Body of pancreas (tissue), 4 donors: ENCODE results near the gene NRF1. TPM values are rescaled to one million over a fixed set of nuclear protein-coding genes. Genes with fewer than 3 reads are reported as not detected.

ENCODE experiments used
- ATAC-seq: fragments of 150-250 bp; one replicate; pipeline ENCODE4 v1.9.1; 2016
- DNase-seq, 4 donors: peaks; one replicate each; pipeline ENCODE4 v3.0.0-alpha.2; 2019
- H3K27ac ChIP-seq, 4 donors: fragments of 200-600 bp; sonication (generic); 1 replicate in 3 of 4; 2 replicates in 1 of 4; pipeline versions ENCODE4 v1.5.1 to v1.6.1; 2016 to 2019; ENCODE audit warnings: mild to moderate bottlenecking in 1 of 4, mixed read lengths in 1 of 4, moderate library complexity in 1 of 4
- H3K27me3 ChIP-seq, 2 donors: fragments of 200-600 bp; sonication (generic); one replicate each; pipeline ENCODE4 v1.6.0; 2016; ENCODE audit warnings: mild to moderate bottlenecking in 1 of 2
- H3K36me3 ChIP-seq, 2 donors: fragments of 200-600 bp; sonication (generic); replicated peaks in 1 of 2; 2 replicates each; pipeline ENCODE4 v1.5.1; 2016; ENCODE audit warnings: low read depth in 2 of 2; ENCODE audit not compliant: insufficient read depth in 1 of 2
- H3K4me1 ChIP-seq: fragments of 200-600 bp; sonication (generic); one replicate; pipeline ENCODE4 v1.6.0; 2016
- H3K4me3 ChIP-seq, 2 donors: fragments of 200-600 bp; sonication (generic); 1 replicate in 1 of 2; 2 replicates in 1 of 2; pipeline ENCODE4 v1.5.1; 2016 to 2019
- H3K9me3 ChIP-seq, 3 donors: fragments of 200-600 bp; sonication (generic); 1 replicate in 2 of 3; 2 replicates in 1 of 3; pipeline ENCODE4 v1.5.1; 2016
- CTCF ChIP-seq, 7 experiments: fragments of 450-650 bp in 4 of 7; fragments of 200-600 bp in 3 of 7; sonication (generic) in 3 of 7; IDR thresholded peaks; one replicate each; pipeline ENCODE4 v1.5.1; 2016 to 2019; ENCODE audit warnings: antibody characterized with exemption in 7 of 7
- POLR2A ChIP-seq, 3 donors: fragments of 450-650 bp; IDR thresholded peaks; one replicate each; pipeline ENCODE4 v1.6.1; 2016; ENCODE audit warnings: antibody characterized with exemption in 3 of 3, mild to moderate bottlenecking in 2 of 3
- WGBS, 2 donors: methylation state at CpG; one replicate each; pipeline ENCODE4 v1.1.5; 2017; 5-methylcytosine and 5-hydroxymethylcytosine counted together
- intact Hi-C: fragments of 100-400 bp; cut with DNase I; formaldehyde crosslinking; loops from one replicate; pipeline ENCODE4 v1.15.1; 2023
- total RNA-seq, 2 donors: library from RNA; depleted of rRNA; stranded (reverse); fragments of >200 nt; gene quantifications; one replicate each; pipeline ENCODE4 v1.1.0, GENCODE V29; 2016

NRF1 gene
- total RNA-seq, 2 donors from 2014 or later: 10.1 to 11.9 TPM

GRCh38 chr7:129642871-129643549 is 31.5 kb downstream of the NRF1 start:
- DNase-seq (no peak), ATAC-seq (no peak)
- TF ChIP-seq POLR2A (IDR thresholded peaks at IDR 0.05): no peak
- no peak for TF ChIP-seq CTCF (IDR thresholded peaks at IDR 0.05)
- Histone ChIP-seq H3K36me3 (no peaks in the 10 kb centered on the region), H3K27me3 (no peaks in the 10 kb centered on the region), H3K9me3 (no peaks in the 10 kb centered on the region), H3K27ac (no peak overlapping the region), H3K4me1 (no peaks in the 10 kb centered on the region), H3K4me3 (no peak overlapping the region)
- 78 to 84% methylated on average over 4 of the region's 4 CpGs for WGBS, 2 donors
- intact Hi-C loops: no loop called here

- no peaks in the 10 kb centered on the region for H3K4me1 ChIP-seq
- no peaks in the 10 kb centered on the region for H3K27me3 ChIP-seq
- ATAC-seq: no peak
- 73 to 74% methylated on average over 6 of the region's 6 CpGs for WGBS, 2 donors
- H3K36me3 ChIP-seq: no peaks in the 10 kb centered on the region
- no peak overlapping the region for H3K27ac ChIP-seq
- no peak overlapping the region for H3K4me3 ChIP-seq
- intact Hi-C loops: no loop called here
- DNase-seq: no peak
- no peaks in the 10 kb centered on the region for H3K9me3 ChIP-seq
- no peak for TF ChIP-seq POLR2A (IDR thresholded peaks at IDR 0.05)
- TF ChIP-seq CTCF (IDR thresholded peaks at IDR 0.05): no peak
Measured at GRCh38 chr7:129643550-129644170, 32.1 kb downstream of the NRF1 start.

GRCh38 chr7:129644634-129645230 is 33.2 kb downstream of the NRF1 start:
- ATAC-seq (no peak), DNase-seq (no peak)
- Histone ChIP-seq H3K36me3 (no peaks in the 10 kb centered on the region), H3K9me3 (no peaks in the 10 kb centered on the region), H3K27me3 (no peaks in the 10 kb centered on the region), H3K4me3 (no peak overlapping the region), H3K27ac (no peak overlapping the region), H3K4me1 (no peaks in the 10 kb centered on the region)
- 17 to 21% methylated on average over 2 of the region's 2 CpGs for WGBS, 2 donors
- intact Hi-C loops: no loop called here
- TF ChIP-seq POLR2A (IDR thresholded peaks at IDR 0.05) (no peak), CTCF (IDR thresholded peaks at IDR 0.05) (peak; percentile 19 to 50 (median 41))

- Histone ChIP-seq H3K36me3 (no peaks in the 10 kb centered on the region), H3K4me3 (no peak overlapping the region), H3K9me3 (no peaks in the 10 kb centered on the region), H3K27me3 (no peaks in the 10 kb centered on the region), H3K4me1 (no peaks in the 10 kb centered on the region), H3K27ac (no peak overlapping the region)
- 78 to 88% methylated on average over 4 of the region's 4 CpGs for WGBS, 2 donors
- DNase-seq (no peak), ATAC-seq (no peak)
- TF ChIP-seq CTCF (IDR thresholded peaks at IDR 0.05): no peak
- TF ChIP-seq POLR2A (IDR thresholded peaks at IDR 0.05): no peak
- intact Hi-C loops: no loop called here
Measured at GRCh38 chr7:129646369-129647021, 35.0 kb downstream of the NRF1 start.
